ENCODE data around the gene NPB.

Gene NPB

DNA sequence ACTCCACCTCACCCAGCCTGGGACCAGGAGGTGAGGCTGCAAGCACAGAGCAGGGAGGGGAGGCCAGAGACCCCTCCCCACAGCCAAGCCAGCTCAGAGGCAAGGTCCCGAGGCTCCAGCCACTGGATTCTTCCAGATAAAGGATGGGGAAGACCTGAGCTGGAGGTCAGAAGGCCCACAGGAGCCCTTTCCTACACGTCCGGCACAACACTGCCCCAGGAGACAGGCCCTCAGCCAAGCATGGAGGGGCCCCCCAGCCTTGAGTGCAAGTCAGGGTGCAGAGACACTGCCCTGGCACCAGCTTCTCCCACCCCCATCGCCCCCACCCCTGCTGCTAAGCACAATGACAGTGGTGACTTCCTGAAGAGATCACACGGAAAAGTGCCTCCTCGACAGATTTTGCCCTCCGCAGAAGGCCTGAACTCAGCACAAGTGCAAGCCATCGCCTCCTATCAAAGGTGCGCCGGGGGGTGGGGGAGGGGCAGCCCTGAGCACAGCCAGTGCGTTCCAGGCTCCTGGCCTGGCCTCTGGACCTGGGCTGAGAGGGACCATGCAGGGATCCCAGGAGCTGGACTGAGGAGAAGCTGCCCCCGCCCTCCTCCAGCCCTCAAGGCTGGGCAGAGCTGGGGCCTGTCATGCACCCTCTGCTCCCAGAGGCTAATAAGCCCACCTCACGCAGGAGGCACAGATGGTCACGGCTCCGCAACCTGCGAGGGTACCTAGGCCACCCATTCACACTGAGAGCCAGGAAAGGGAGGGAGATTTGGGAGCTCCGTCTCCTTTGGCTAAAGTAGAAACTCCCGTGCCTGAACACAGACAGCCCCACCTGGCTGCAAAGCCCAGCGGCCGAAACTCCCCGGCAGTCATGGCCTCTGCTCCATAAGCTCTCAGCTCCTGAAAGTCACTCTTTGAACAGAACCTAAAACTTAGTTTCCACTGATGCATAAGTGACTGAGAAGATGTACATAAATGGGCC, 22.8 kb downstream of the NPB start:
- H3K4me3 ChIP-seq (ENCODE audit: low read depth, low read length): no peak overlapping the region

DNA sequence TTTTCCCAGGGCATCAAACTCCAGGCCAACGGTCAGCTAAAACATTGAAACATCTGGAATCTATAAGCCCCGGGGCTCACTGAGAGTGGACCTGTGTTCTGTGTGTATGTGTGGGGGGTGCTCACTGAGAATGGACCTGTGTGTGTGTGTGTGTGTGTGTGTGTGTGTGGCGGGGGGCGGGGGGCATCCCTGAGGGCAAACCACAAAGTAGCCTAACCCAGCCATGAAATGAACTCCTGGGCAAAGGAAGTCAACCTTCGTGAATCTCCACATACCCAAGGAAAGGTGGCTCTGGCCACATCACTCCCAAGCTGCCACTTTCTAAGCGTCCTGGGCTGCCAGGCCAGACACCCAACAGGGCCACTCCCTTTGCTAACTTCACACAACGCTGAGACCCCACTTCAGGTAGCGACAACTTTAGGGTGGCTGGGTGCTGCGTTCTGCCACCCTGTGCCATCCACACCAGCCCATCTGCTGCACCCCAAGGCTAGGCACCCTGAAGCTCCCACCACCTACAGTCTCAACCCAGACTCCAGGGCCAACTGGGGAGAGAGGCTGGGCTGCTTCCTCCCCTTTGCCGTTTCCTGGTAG, 23.9 kb downstream of the NPB start:
- H3K4me3 ChIP-seq (ENCODE audit: low read depth, low read length): peak overlapping the region; percentile 54

DNA sequence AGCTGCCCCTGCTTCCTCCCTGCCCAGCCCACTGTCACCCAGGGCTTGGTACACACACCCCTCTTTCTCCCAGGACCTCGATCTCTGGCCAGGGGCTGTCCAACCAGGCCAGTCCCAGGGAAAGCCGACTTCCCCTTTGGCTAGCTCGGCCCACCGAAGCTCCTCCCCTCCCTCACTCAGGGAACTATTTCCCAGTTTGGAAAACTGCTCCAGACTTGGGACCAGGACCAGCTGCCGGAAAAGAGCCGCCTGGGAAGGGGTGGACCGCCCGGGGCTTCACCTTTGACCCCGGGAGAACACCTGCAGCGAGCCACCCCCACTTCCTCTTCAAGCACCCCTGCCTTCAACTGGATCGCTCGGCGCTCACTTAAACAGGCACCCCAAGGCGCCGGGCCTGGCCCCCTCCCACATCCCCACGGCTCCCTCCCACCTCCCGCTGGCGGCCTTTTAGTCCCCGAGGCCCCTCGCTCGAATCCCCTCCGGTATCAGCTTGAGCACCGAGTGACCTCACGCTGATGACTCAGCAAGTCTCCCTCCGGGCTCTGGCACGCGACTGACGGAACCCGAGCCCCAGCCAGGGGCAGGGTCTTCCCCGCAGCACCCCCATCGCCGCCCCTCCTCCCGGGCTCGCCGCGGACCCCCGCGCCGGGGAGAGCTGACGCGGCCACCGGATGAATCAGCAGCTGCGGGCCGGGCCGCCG, 24.6 kb downstream of the NPB start:
- H3K4me3 ChIP-seq (ENCODE audit: low read depth, low read length): peak overlapping the region; percentile 54

DNA sequence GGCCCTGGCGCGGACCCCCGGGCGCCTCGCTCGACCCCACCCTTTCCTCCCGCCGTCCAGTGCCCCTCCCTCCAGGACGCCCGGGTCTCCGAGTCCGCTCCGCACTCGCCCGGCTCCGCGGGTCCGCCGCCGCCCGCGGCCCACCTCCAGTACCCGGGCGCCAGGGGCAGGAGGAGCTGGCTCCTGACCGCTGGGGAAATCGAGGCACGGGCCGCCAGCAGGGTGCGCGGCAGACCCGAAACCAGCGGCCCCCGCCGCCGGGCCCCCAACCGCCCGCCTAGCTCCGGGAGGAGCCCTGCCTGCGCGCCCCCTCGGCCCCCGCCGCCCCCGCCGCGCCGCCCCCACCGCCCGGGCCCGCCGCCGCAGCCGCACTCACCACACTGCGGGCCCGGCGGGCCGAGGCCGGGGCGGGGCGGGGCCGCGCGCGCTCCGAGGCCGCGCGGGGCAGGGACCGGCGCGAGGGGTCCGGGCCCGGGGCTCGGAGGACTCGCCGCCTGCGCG, 25.2 kb downstream of the NPB start:
- peak overlapping the region; percentile 54 for H3K4me3 ChIP-seq (ENCODE audit: low read depth, low read length)

DNA sequence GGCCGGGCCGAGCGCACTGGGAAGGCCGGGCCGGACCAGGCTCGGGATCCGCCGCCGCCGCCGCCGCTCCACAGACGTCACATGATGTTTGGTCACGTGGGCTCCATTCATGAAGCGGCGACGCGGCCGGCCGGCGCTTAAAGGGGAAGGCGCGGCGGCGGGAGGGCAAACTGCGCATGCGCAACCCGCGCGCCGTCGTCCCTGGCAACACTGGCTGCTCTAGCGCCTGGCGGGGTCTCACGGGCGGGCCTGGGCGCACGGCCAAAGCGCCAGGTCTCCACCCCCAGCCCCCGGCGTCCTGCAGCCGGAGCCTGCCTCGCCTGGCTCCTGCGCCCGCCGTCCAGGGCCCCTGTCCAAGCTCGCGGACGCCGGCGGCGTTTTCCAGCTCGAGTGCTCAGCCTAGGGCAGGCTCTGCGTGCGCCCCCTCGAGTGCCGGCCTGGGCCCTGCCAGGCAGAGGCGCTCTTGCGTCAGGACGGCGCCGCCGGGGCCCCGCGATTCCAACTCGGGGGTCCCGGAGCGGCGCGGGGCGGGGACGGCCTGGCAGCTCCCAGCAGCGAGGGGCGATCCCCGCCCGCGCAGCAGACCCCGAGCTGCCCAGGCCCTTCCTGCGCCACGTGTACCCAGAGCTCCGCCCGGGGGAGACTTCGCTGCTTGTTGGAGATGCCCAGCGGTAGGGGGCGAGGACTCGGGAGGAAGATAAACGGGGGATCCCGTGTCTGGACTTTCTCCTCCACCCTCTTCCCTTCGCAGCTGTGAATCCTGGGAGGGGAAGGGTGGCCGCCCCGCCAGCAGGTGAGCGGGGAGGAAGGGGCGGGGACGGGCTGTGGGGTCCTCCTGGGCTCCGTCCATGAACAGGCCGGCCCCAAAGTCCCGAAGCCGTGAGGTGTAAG, 25.9 kb downstream of the NPB start, which contains the start of gene MAFG:
MAFG (minus strand) TSS at position 83 of the 891 bp plus-strand sequence. CDS start 4,550 bp downstream, outside the sequence.
- peak within 1 kb of the TSS; percentile 54 for H3K4me3 ChIP-seq (ENCODE audit: low read depth, low read length)

DNA sequence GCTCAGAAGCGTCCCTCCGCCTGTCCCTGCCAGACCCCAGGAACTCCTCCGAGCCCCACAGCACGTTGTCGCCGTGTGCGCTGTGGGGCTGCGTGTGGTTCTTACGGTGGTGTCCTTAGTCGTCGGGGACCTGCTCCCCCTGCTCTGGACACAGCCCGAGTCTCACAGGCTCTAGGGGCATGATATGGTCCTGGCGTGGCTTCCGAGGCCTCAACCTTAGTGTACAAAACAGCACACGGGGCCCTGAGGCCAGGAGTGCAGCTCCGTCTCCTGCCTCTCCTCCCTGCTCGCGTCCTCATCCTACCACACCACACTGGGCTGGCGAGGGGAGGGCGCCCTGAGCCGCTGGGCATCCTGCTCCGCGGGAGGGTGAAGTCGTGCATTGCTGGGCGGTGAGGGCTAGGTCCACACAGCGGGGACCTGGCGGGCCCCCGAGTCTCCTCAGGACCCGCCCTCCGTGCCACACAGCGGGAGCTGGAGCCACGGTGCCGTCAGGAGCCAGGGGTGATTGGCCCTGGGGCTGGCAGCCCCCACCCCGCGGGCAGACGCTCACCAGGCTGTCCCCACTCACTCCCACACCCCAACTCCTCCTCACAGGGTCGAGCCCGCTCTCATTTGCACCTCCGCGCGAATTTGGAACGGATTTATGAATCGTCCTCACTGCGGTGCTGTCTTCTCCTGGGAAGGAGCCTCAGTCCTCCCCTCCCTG, 26.7 kb downstream of the NPB start:
- H3K4me3 ChIP-seq (ENCODE audit: low read depth, low read length): peak overlapping the region; percentile 50

DNA sequence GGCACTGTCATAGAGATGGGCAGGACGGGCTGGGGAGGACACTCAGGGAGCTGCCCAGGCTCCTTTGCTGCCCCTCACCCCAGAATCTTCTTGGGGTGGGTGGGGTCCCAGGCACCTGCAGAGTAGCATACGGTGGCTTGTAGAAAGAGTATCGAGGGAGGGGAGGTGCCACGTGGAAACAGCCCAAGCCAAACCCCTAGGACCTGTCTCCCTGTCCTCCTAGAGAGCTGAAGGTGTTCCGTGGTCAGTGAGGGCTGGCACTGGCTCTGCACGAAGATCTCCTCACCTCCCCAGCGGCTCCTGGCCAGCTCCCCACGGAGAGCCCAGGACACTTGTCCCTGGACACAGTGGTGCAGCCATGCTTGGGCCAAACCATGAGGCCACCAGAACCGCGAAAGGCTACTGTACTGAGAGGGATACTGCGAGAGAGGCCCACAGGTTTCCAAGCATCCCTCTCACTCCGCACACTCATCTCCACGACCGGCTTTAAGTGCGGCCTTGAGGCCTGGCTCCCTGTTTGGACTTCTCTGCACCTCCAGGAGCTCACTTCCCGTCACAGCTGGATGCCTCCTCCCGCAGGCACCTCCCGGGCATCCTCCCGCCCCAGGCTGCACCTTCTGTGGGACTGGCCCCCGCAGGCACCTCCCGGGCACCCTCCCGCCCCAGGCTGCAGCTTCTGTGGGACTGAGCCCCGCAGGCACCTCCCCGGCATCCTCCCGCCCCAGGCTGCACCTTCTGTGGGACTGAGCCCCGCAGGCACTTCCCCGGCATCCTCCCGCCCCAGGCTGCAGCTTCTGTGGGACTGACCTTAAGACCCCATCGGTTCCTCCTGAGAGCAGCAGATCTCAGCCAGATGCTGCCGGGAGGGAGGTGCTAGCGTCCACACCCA, 27.5 kb downstream of the NPB start:
- H3K4me3 ChIP-seq (ENCODE audit: low read depth, low read length): no peak overlapping the region

DNA sequence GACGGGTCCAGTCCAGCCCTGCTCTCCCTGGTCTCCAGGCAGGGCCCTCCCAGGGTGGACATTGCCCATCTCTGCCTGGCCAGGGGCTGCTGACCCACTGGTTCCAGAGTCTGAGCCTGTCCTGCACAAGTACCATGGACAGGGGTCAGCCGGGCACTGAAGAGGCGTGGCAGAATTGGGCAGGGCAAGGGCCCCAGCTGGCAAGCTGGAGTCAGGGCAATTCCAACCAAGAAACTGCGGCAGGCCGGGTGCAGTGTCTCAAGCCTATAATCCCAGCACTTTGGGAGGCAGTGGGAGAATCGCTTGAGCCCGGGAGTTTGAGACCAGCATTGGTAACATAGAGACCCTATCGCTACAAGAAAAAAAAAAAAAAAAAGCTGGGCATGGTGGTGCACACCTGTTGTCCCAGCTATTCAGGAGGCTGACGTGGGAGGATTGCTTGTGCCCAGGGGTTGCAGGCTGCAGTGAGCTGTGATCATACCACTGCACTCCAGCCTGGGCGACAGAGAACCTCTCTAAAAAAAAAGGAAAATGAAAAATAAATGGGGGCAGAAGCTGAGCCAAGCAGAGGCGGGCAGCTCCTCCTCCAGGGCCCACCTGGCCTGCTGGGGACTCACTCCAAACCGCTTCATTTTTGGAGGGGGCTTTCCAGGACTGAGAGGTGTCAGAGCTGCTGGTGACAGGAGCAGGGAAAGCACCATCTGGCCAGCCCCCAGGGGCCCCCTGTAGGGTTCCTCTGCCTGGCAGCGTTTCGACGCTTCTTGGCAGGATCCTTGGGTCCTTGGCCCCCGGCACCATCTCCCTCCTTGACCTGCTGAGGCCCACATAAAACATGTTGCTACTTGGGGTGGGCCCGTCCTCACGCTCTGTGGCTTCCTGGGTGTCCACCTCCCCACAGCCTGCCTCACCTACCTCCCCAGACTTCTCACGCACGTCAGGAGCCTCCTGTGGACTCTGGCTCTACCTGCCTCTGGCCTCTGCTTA, 28.4 kb downstream of the NPB start:
- H3K4me3 ChIP-seq (ENCODE audit: low read depth, low read length): no peak overlapping the region

DNA sequence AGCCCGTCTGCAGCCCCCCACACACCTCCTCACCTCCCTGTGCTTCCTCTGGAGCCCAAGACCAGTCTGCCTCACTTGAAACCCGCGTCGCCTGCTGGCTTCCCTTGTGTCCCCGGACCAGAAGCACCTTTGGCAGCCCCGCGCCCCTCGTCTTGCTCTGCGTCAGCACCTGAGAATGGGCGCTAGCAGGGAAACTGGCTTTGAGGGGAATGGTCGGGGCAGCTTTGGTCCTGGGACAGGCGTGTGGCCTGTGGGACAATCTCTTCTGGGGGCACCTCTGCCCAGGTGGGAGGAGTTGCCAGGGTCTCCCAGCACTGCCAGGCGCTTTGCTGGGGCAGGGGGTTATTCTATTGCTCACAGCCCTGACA, 29.1 kb downstream of the NPB start:
- H3K4me3 ChIP-seq (ENCODE audit: low read depth, low read length): no peak overlapping the region

DNA sequence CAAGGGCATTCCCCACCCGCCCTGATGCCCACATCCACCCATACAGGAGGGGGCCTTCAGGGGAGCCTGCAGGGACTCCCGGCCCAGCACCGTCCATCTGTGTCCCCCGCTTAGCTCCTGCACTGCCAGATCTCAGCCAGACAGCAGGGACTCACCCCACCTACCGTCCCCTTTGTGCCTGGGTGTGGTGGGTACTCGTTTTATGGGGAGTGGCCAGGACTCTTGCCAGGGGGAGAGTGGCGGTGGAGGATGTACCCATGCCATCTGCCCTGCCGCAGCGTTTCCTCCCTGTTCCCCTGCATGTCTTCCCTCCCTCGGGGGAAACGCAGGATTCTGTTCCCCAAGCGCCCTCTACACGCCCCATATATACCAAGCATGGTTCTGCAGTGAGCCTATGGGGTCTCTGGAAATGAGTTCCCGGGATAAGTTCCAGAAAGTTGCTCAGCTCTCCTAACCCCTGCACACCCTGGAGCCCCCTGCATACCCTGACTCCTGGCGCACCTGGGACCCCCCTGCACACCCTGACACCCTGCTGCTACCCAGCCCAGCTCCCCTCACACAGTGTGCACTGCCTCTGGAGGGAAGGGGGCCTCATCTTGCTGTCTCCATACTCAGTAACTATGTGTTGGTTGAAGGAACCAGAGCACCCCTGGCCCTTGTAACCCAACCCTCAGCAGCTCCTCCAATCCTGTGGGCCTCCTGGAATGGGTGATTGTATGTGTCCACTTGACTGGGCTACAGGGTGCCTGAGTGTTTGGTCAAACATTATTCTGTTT, 29.7 kb downstream of the NPB start:
- H3K4me3 ChIP-seq (ENCODE audit: low read depth, low read length): no peak overlapping the region

DNA sequence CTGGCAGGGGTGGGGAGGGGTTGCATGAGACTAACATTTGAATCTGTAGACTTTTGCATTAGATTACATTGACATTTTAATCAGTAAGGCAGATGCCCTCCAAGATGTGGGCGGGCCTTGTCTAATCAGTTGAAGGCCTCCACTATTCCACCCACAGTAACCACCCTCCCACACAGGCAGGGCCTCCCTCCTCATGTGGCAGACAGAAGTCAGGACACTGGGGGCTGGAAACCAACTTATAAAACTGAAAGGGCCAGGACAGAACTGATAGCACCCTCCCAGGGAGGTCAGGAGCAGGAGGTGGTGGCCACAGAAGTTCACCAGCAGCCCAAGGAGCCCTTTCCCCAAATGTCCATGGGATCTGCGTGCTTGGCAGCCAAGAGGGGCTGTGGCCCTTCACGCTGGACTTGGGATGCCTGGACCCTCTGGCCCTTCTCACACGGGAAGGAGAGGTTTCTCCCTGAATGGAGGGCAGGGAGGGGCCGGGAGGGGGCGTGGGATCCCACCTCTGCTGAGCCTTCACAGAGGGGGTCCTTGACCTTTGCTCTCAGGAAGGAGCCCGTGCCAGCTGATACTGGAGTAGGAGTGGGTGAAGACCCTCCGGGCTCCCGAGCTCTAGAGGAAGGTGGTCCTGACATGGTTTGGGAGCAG, 30.4 kb downstream of the NPB start:
- H3K4me3 ChIP-seq (ENCODE audit: low read depth, low read length): no peak overlapping the region

DNA sequence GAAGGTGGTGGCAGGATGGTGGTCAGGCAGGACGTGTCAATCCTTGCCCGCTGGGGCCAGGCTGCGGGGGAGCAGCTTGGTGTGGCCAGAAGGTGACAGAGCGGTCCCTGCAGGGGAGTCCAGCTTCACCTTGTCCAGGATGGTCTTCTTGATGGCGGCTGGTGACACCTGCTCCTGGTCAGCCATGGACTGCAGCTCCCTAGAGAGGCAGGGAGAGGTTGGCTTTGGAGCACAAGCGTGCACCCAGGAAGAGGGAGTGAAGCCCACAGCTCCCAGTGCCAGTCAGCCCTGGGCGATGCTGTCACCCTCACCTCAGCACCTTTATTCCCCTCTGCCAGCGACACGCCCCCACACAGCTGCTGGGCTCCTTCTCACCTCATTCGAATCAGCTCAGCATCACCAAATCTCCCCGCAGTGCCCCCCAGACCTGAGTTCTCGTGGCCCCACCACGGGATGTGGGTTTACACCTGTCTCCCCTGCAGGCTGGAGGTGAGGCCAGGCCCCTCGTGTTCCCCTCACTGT, 31.2 kb downstream of the NPB start:
- H3K4me3 ChIP-seq (ENCODE audit: low read depth, low read length): no peak overlapping the region

DNA sequence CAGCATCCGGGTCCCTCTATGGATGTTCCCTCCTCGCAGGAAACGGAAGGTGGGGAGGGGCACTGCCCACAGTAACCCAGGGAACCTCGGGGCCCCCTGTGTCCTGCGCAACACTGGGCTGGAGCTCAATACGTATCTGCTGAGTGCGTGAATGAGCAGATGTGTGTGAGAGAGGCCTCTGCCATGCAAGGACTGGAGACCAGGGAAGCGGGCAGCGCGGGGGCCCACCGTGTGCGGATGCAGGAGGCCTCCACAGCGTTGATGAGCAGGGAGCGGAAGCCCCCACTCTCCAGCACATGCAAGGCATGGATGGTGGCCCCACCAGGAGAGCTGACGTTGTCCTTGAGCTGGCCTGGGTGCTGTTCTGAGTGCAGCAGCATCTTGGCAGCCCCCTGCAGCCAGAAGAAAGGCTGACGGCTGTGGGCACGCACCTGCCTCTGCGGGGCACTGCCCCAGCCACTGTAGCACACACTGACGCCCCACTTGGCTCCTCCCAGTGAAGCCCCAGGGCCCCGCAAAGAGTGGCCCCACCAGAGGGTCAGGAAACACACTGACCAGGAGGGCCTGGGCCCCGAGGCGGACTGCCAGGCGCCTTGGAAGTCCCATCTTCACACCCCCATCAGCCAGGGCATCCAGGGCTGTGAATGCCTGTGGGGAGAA, 32.2 kb downstream of the NPB start:
- H3K4me3 ChIP-seq (ENCODE audit: low read depth, low read length): no peak overlapping the region

DNA sequence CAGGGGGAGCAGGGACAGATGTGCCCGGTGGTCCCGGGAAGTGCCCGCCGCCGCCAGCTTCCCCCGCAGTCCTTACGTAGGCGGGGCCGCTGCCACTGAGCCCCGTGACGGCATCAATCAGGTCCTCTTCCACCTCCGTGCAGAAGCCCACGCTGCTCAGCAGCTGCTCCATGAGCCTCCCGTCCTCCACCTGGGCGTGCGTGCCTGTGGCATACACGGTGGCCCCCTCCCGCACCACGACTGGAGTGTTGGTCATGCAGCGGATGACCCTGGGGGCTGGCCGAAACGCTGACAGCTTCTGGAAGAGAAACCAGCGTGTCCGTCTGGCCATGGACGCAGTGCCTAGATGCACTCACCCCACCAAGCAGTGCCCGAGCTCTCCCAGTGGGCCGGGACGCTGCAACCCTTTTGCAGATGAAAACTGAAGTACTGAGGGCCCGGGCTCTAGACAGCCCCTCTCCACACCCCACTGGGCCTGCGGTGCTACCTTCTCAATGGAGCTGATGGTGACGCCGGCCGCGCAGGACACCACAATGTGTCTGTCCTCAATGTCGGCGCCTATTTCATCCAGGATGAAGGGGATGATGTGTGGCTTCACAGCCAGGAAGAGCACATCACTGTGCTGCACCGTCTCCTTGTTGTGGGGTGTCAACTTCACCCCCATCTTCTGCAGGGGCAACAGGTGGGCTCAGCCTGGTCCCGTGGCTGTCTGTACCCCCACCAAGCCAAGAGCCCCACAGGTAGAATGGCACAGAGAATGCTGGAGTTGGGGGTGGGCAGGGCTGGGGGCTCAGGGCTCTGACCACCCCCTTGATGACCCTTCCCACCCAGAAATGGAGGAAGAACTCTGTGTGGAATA, 33.0 kb downstream of the NPB start:
- H3K4me3 ChIP-seq (ENCODE audit: low read depth, low read length): no peak overlapping the region

DNA sequence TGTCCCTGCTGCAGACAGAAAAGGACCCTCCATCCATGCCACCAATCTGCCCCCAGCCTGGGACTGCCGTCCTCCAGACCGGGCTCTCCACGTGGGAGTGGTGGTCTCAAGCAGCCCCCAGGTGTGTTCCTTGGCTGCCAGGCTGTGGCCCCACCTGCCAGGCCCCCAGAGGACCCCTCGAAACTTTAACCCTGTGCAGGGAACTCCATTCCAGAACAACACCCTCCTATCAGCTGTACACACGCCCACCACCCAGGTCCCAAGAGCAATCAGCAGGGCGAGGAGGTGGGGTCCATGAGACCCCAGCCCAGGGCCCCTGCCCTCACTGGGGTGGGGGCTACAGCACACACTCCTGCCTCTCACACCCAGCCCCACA, 33.7 kb downstream of the NPB start:
- peak overlapping the region; percentile 13 for H3K4me3 ChIP-seq (ENCODE audit: low read depth, low read length)
